Gastroesophageal sphincter (tissue), 4 donors: ENCODE results near the gene HACD2. TPM values are rescaled to one million over a fixed set of nuclear protein-coding genes. Genes with fewer than 3 reads are reported as not detected.
A peak's percentile ranks its signal among the peaks of the same experiment; 100 is the strongest.

Experiments
- ATAC-seq: fragments of 150-250 bp; one replicate; pipeline ENCODE4 v1.9.1; 2016; ENCODE audit warnings: mild to moderate bottlenecking, moderate library complexity
- H3K27ac ChIP-seq, 4 donors: fragments of 200-600 bp; sonication (generic) in 3 of 4; 1 replicate in 3 of 4; 2 replicates in 1 of 4; pipeline ENCODE4 v1.5.1; 2016 to 2019
- H3K27me3 ChIP-seq: fragments of 200-600 bp; sonication (generic); one replicate; pipeline ENCODE4 v1.5.1; 2019
- H3K36me3 ChIP-seq, 2 donors: fragments of 200-600 bp; sonication (generic); one replicate each; pipeline ENCODE4 v1.5.1; 2019; ENCODE audit warnings: control low read depth in 1 of 2
- H3K4me1 ChIP-seq, 3 donors: fragments of 200-600 bp; sonication (generic); 1 replicate in 2 of 3; 2 replicates in 1 of 3; pipeline ENCODE4 v1.5.1; 2016 to 2019; ENCODE audit warnings: control low read depth in 2 of 3
- H3K4me3 ChIP-seq, 2 donors: fragments of 200-600 bp; sonication (generic); one replicate each; pipeline ENCODE4 v1.5.1; 2019; ENCODE audit warnings: mild to moderate bottlenecking in 1 of 2, moderate library complexity in 1 of 2
- H3K9me3 ChIP-seq, 3 donors: fragments of 200-600 bp; sonication (generic); one replicate each; pipeline ENCODE4 v1.5.1; 2017 to 2019; ENCODE audit warnings: control low read depth in 2 of 3
- EP300 ChIP-seq: sonication (generic); formaldehyde crosslinking; IDR thresholded peaks from one replicate; pipeline ENCODE4 v1.6.1; 2017; ENCODE audit warnings: antibody characterized with exemption, mild to moderate bottlenecking
- POLR2A ChIP-seq, 2 donors: fragments of 450-650 bp; IDR thresholded peaks; one replicate each; pipeline ENCODE4 v1.6.1; 2017; ENCODE audit warnings: antibody characterized with exemption in 2 of 2, mild to moderate bottlenecking in 2 of 2, moderate library complexity in 1 of 2
- POLR2AphosphoS5 ChIP-seq: sonication (generic); formaldehyde crosslinking; IDR thresholded peaks from one replicate; pipeline ENCODE4 v1.6.1; 2017; ENCODE audit warnings: antibody characterized with exemption
- WGBS, 2 donors: methylation state at CpG; one replicate each; pipeline ENCODE4 v1.1.5; 2018; ENCODE audit warnings: low coverage in 1 of 2; 5-methylcytosine and 5-hydroxymethylcytosine counted together
- total RNA-seq, 4 donors: library from RNA; depleted of rRNA; stranded (reverse); fragments of >200 nt; gene quantifications; one replicate each; pipeline ENCODE4 v1.1.0, GENCODE V29; 2016
- TF ChIP-seq, protein P1 (sequence below), 4 experiments: fragments of 200-600 bp in 2 of 4; fragments of 450-650 bp in 2 of 4; sonication (generic) in 1 of 4; IDR thresholded peaks; one replicate each; pipeline ENCODE4 v1.5.1; 2017 to 2019; ENCODE audit warnings: antibody characterized with exemption in 4 of 4, mild to moderate bottlenecking in 2 of 4, moderate library complexity in 2 of 4

Gene HACD2
- total RNA-seq, 4 donors from 2014 or later: 21.3 to 36.7 (median 28.1) TPM

DNA sequence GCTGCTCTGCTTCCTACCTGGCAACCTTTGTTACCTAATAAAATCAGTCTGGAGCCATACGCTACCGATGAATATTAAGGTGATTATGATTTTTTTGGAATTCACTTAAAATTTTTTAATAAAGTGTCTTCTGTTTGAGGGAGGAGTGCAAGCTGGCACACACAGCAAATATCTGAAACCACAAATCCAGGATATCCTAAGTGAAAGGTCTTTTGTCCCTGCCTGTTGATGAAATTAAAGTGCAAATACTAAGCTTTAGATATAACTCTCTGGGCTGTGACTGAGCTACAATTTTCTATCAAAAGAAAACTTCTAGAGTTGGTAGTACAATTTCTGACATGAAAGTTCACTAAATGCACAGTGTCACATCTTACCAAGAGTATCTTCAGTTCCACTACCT lies 23.7 kb downstream of the HACD2 start:
- no peak for ATAC-seq
- no peak overlapping the region for H3K27ac ChIP-seq
- peaks cover 0 to 18% of the 10 kb centered on the region in 2 donors for H3K36me3 ChIP-seq
- WGBS, 2 donors: 100% methylated on average over 2 of the region's 2 CpGs; no CpG with 5 or more reads in 1 of the 2 donors
- no peaks in the 10 kb centered on the region for H3K27me3 ChIP-seq
- H3K9me3 ChIP-seq: no peaks in the 10 kb centered on the region
- peaks cover 0 to 5% (median 2%) of the 10 kb centered on the region in 3 donors for H3K4me1 ChIP-seq
- no peak overlapping the region for H3K4me3 ChIP-seq
- TF ChIP-seq EP300 (no peak), POLR2AphosphoS5 (no peak), POLR2A (IDR thresholded peaks at IDR 0.05) (no peak)
- TF ChIP-seq, protein P1, sequence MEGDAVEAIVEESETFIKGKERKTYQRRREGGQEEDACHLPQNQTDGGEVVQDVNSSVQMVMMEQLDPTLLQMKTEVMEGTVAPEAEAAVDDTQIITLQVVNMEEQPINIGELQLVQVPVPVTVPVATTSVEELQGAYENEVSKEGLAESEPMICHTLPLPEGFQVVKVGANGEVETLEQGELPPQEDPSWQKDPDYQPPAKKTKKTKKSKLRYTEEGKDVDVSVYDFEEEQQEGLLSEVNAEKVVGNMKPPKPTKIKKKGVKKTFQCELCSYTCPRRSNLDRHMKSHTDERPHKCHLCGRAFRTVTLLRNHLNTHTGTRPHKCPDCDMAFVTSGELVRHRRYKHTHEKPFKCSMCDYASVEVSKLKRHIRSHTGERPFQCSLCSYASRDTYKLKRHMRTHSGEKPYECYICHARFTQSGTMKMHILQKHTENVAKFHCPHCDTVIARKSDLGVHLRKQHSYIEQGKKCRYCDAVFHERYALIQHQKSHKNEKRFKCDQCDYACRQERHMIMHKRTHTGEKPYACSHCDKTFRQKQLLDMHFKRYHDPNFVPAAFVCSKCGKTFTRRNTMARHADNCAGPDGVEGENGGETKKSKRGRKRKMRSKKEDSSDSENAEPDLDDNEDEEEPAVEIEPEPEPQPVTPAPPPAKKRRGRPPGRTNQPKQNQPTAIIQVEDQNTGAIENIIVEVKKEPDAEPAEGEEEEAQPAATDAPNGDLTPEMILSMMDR (IDR thresholded peaks at IDR 0.05): no peak

- Histone ChIP-seq H3K9me3 (no peaks in the 10 kb centered on the region), H3K4me3 (no peak overlapping the region), H3K36me3 (peaks cover 0 to 13% of the 10 kb centered on the region in 2 donors), H3K27me3 (no peaks in the 10 kb centered on the region), H3K27ac (no peak overlapping the region), H3K4me1 (peaks cover 0 to 5% (median 2%) of the 10 kb centered on the region in 3 donors)
- no peak for TF ChIP-seq POLR2AphosphoS5
- TF ChIP-seq, protein P1 (IDR thresholded peaks at IDR 0.05): peak; percentile 66 to 85 (median 78)
- 17 to 37% methylated on average over 11 to 12 of the region's 12 CpGs for WGBS, 2 donors
- no peak for ATAC-seq
Measured at GRCh38 chr3:123559040-123559861, 25.6 kb downstream of the HACD2 start.

DNA sequence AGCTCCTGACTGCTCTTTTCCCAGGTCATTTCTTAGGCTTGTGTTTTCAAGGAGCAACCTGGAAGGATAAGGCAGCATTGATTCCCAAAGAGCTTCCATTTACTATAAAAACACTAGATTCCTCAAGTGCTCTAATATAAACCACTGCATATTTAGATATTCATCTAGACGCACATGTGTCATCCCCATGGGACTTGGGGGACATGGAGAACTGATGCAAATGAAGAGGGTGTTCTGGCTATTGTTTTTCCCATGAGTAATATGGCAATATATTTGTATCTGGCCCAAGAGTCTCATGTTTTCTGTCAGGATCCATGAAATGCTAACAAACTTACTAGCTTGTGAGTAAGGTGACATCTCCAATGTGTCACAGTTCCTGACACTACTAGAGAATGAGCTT lies 31.3 kb downstream of the HACD2 start:
- H3K4me3 ChIP-seq: no peak overlapping the region
- 83% methylated on average over 1 of the region's 1 CpG; no CpG with 5 or more reads in 1 of the 2 donors for WGBS, 2 donors
- no peaks in the 10 kb centered on the region for H3K27me3 ChIP-seq
- peaks cover 0 to 5% (median 0%) of the 10 kb centered on the region in 3 donors for H3K4me1 ChIP-seq
- no peak overlapping the region for H3K27ac ChIP-seq
- no peak for TF ChIP-seq POLR2AphosphoS5
- TF ChIP-seq, protein P1 (IDR thresholded peaks at IDR 0.05): no peak
- TF ChIP-seq POLR2A (IDR thresholded peaks at IDR 0.05): no peak
- no peak for TF ChIP-seq EP300
- no peak for ATAC-seq
- H3K9me3 ChIP-seq: peaks cover 0 to 8% (median 0%) of the 10 kb centered on the region in 3 donors
- peaks cover 0 to 11% of the 10 kb centered on the region in 2 donors for H3K36me3 ChIP-seq

- no peaks in the 10 kb centered on the region for H3K27me3 ChIP-seq
- H3K36me3 ChIP-seq: peaks cover 0 to 11% of the 10 kb centered on the region in 2 donors
- TF ChIP-seq POLR2AphosphoS5 (no peak), POLR2A (IDR thresholded peaks at IDR 0.05) (no peak), EP300 (no peak)
- TF ChIP-seq, protein P1 (IDR thresholded peaks at IDR 0.05): no peak
- H3K9me3 ChIP-seq: peaks cover 0 to 8% (median 0%) of the 10 kb centered on the region in 3 donors
- no peak overlapping the region for H3K4me3 ChIP-seq
- H3K4me1 ChIP-seq: peaks cover 0 to 10% (median 1%) of the 10 kb centered on the region in 3 donors
- no peak for ATAC-seq
- H3K27ac ChIP-seq: no peak overlapping the region
Measured at GRCh38 chr3:123552768-123553167, 32.1 kb downstream of the HACD2 start.
